Transverse colon (tissue), 4 donors: ENCODE data around the gene BST2. TPM values are rescaled to one million over a fixed set of nuclear protein-coding genes. Genes with fewer than 3 reads are reported as not detected.

Experiments
- DNase-seq: peaks from one replicate; pipeline ENCODE4 v3.0.0-alpha.2; 2019
- H3K27ac ChIP-seq, 4 donors: fragments of 200-600 bp; sonication (generic); 2 replicates each; pipeline ENCODE4 v1.5.1; 2016 to 2018; ENCODE audit warnings: inconsistent platforms in 4 of 4
- H3K27me3 ChIP-seq: fragments of 200-600 bp; sonication (generic); 2 replicates; pipeline ENCODE4 v1.5.1; 2017; ENCODE audit warnings: inconsistent platforms
- H3K36me3 ChIP-seq, 4 donors: fragments of 200-600 bp; sonication (generic); 2 replicates each; pipeline ENCODE4 v1.5.1; 2017 to 2019; ENCODE audit warnings: inconsistent platforms in 4 of 4
- H3K4me1 ChIP-seq, 4 donors: fragments of 200-600 bp; sonication (generic); 2 replicates each; pipeline ENCODE4 v1.5.1; 2017 to 2020; ENCODE audit warnings: inconsistent platforms in 4 of 4
- H3K4me3 ChIP-seq, 4 donors: fragments of 200-600 bp; sonication (generic); 1 replicate in 1 of 4; 2 replicates in 3 of 4; pipeline versions ENCODE4 v1.5.1 to v1.6.1; 2017 to 2019; ENCODE audit warnings: inconsistent platforms in 4 of 4
- H3K9me3 ChIP-seq, 2 donors: fragments of 200-600 bp; sonication (generic); 2 replicates each; pipeline ENCODE4 v1.5.1; 2017 to 2019; ENCODE audit warnings: inconsistent platforms in 2 of 2
- EP300 ChIP-seq: sonication (generic); formaldehyde crosslinking; IDR thresholded peaks from one replicate; pipeline ENCODE4 v1.6.1; 2017; ENCODE audit warnings: antibody characterized with exemption, low read depth
- POLR2A ChIP-seq: fragments of 450-650 bp; IDR thresholded peaks from one replicate; pipeline ENCODE4 v1.6.1; 2016; ENCODE audit warnings: antibody characterized with exemption, mild to moderate bottlenecking, moderate library complexity
- POLR2AphosphoS5 ChIP-seq, 3 donors: sonication (generic); formaldehyde crosslinking; IDR thresholded peaks; one replicate each; pipeline ENCODE4 v1.6.1; 2016; ENCODE audit warnings: antibody characterized with exemption in 3 of 3
- WGBS, 2 donors: methylation state at CpG; one replicate each; pipeline ENCODE4 v1.1.5; 2018; ENCODE audit warnings: low coverage in 1 of 2; 5-methylcytosine and 5-hydroxymethylcytosine counted together
- in situ Hi-C, 4 donors: fragments of 200-750 bp; cut with MboI; loops; one replicate each; pipeline versions ENCODE4 v1.15.0 to v1.15.1; 2017; ENCODE audit warnings: low sequenced_read_pairs in 3 of 4, low pct_ligation_motif_present in 1 of 4, low pct_unique_long_range_greater_than_20kb in 1 of 4
- intact Hi-C: fragments of 100-400 bp; cut with DNase I; formaldehyde crosslinking; loops from one replicate; pipeline ENCODE4 v1.15.1; 2023; ENCODE audit warnings: low total_unique reads
- total RNA-seq, 4 donors: library from RNA; depleted of rRNA; stranded (reverse); fragments of >200 nt; gene quantifications; one replicate each; pipeline ENCODE4 v1.1.0, GENCODE V29; 2016
- TF ChIP-seq, protein P1 (sequence below), 5 experiments: fragments of 200-600 bp in 3 of 5; fragments of 450-650 bp in 2 of 5; sonication (generic) in 3 of 5; IDR thresholded peaks; 1 replicate in 2 of 5; 2 replicates in 3 of 5; pipeline ENCODE4 v1.5.1; 2016 to 2017; ENCODE audit warnings: antibody characterized with exemption in 5 of 5, inconsistent platforms in 3 of 5, mild to moderate bottlenecking in 2 of 5, moderate library complexity in 1 of 5

The BST2 gene
- total RNA-seq, 4 donors from 2014 or later, result 5.6 to 39.2 (median 19.9) TPM

DNA sequence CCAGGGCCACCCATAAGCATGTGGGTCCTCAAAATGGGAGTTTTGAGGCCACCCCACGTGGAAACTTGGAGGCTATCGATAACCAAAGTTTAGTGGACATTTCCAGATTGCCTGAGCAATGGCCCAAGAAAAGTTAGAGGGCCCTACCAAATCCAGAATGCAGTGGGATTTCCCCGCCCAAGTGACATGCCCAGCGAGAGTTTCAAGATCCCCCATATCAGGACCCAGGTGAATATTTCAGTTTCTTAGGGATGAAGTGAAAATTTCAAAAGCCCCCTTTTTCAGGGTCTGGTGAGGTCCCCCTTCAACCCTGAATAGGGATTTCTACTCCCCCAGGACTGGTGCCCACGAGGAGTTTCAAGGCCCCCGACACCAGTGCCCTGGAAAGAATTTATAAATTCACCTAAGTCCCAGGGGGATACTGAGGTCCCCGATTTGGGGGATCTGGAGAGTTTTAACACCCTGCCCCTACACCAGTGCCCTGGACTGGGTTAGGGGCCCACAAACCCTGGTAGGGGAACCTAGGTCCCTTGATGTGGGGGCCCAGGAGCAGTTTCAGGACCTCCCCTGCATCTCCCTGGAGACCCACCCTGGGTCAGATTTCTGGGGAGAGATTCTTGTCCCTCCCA is 695 bp downstream of the BST2 start:
- H3K27ac ChIP-seq, result peak overlapping the region; percentile 79 to 86 (median 86)
- WGBS, 2 donors, result 69% methylated on average over 7 of the region's 7 CpGs; no CpG with 5 or more reads in 1 of the 2 donors
- H3K4me3 ChIP-seq, result peak overlapping the region; percentile 13 to 51 (median 22)
- H3K9me3 ChIP-seq, result no peaks in the 10 kb centered on the region
- peaks cover 8 to 37% (median 10%) of the 10 kb centered on the region in 4 donors for H3K4me1 ChIP-seq
- no peaks in the 10 kb centered on the region for H3K27me3 ChIP-seq
- in situ Hi-C loops (no loop called here), intact Hi-C loops (no loop called here)
- TF ChIP-seq, protein P1, sequence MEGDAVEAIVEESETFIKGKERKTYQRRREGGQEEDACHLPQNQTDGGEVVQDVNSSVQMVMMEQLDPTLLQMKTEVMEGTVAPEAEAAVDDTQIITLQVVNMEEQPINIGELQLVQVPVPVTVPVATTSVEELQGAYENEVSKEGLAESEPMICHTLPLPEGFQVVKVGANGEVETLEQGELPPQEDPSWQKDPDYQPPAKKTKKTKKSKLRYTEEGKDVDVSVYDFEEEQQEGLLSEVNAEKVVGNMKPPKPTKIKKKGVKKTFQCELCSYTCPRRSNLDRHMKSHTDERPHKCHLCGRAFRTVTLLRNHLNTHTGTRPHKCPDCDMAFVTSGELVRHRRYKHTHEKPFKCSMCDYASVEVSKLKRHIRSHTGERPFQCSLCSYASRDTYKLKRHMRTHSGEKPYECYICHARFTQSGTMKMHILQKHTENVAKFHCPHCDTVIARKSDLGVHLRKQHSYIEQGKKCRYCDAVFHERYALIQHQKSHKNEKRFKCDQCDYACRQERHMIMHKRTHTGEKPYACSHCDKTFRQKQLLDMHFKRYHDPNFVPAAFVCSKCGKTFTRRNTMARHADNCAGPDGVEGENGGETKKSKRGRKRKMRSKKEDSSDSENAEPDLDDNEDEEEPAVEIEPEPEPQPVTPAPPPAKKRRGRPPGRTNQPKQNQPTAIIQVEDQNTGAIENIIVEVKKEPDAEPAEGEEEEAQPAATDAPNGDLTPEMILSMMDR (IDR thresholded peaks at IDR 0.05), result no peak
- no peak for TF ChIP-seq EP300
- TF ChIP-seq POLR2A, result no peak
- no peak for DNase-seq
- no peaks in the 10 kb centered on the region for H3K36me3 ChIP-seq

GRCh38 chr19:17404015-17404414 is 1.4 kb downstream of the BST2 start:
- Histone ChIP-seq H3K36me3 (no peaks in the 10 kb centered on the region), H3K9me3 (no peaks in the 10 kb centered on the region), H3K27ac (peak overlapping the region; percentile 79 to 86 (median 86)), H3K4me3 (peak overlapping the region in 3 of 4 donors; percentile 16 to 51 (median 28)), H3K27me3 (no peaks in the 10 kb centered on the region), H3K4me1 (peaks cover 8 to 37% (median 10%) of the 10 kb centered on the region in 4 donors)
- in situ Hi-C loops (no loop called here), intact Hi-C loops (no loop called here)
- 67% methylated on average over 6 of the region's 6 CpGs; no CpG with 5 or more reads in 1 of the 2 donors for WGBS, 2 donors
- no peak for DNase-seq
- TF ChIP-seq POLR2AphosphoS5 (IDR thresholded peaks at IDR 0.05), result no peak
- no peak for TF ChIP-seq POLR2A
- no peak for TF ChIP-seq EP300
- TF ChIP-seq, protein P1 (IDR thresholded peaks at IDR 0.05), result no peak

GRCh38 chr19:17402982-17403855 is 2.2 kb downstream of the BST2 start:
- no peak for DNase-seq
- TF ChIP-seq POLR2AphosphoS5 (IDR thresholded peaks at IDR 0.05) (no peak), EP300 (no peak), POLR2A (no peak)
- TF ChIP-seq, protein P1 (IDR thresholded peaks at IDR 0.05), result no peak
- Histone ChIP-seq H3K4me1 (peaks cover 8 to 37% (median 10%) of the 10 kb centered on the region in 4 donors), H3K9me3 (no peaks in the 10 kb centered on the region), H3K36me3 (no peaks in the 10 kb centered on the region), H3K4me3 (peak overlapping the region in 2 of 4 donors; percentile 28 to 51), H3K27me3 (no peaks in the 10 kb centered on the region), H3K27ac (peak overlapping the region in 3 of 4 donors; percentile 79 to 86 (median 86))
- in situ Hi-C loops, result no loop called here
- intact Hi-C loops, result no loop called here
- WGBS, 2 donors, result 66 to 81% methylated on average over 3 to 34 of the region's 36 CpGs

GRCh38 chr19:17401628-17402027 is 3.8 kb downstream of the BST2 start:
- no peak for DNase-seq
- no peak overlapping the region for H3K27ac ChIP-seq
- WGBS, 2 donors, result 87 to 100% methylated on average over 1 to 6 of the region's 6 CpGs
- H3K27me3 ChIP-seq, result no peaks in the 10 kb centered on the region
- H3K9me3 ChIP-seq, result no peaks in the 10 kb centered on the region
- TF ChIP-seq EP300, result no peak
- TF ChIP-seq POLR2AphosphoS5 (IDR thresholded peaks at IDR 0.05), result no peak
- TF ChIP-seq, protein P1 (IDR thresholded peaks at IDR 0.05), result no peak
- H3K4me1 ChIP-seq, result peaks cover 5 to 26% (median 9%) of the 10 kb centered on the region in 4 donors
- no peaks in the 10 kb centered on the region for H3K36me3 ChIP-seq
- intact Hi-C loops (no loop called here), in situ Hi-C loops (no loop called here)
- no peak overlapping the region for H3K4me3 ChIP-seq
